GM18502 (cell line): Measurements from ENCODE around the gene HM13.
"Not testable (repeated sequence)": the region's sequence is repeated elsewhere in the genome, so short reads cannot be mapped to it uniquely, and the experiment has no call there.

Source experiments
- ATAC-seq: cut with Tn5 transposase; IDR thresholded peaks from one replicate; pipeline ENCODE4 v1.9.1; 2021; ENCODE audit warnings: mild to moderate bottlenecking; ENCODE audit not compliant: unreplicated experiment, poor library complexity

Gene HM13

GRCh38 chr20:31579245-31579644, 65.0 kb downstream of the HM13 start:
- no peak for ATAC-seq

- ATAC-seq: not testable (repeated sequence)
These were observed 65.9 kb downstream of the HM13 start for GRCh38 chr20:31579941-31580651.

GRCh38 chr20:31580706-31581105, 66.5 kb downstream of the HM13 start:
- no peak for ATAC-seq

GRCh38 chr20:31581391-31581790, 67.1 kb downstream of the HM13 start:
- no peak for ATAC-seq

- ATAC-seq: no peak
These were observed 73.5 kb downstream of the HM13 start for GRCh38 chr20:31587545-31588389.

GRCh38 chr20:31590717-31591225, 76.5 kb downstream of the HM13 start:
- ATAC-seq: no peak

GRCh38 chr20:31593221-31594001, 79.2 kb downstream of the HM13 start:
- ATAC-seq: no peak

- ATAC-seq: no peak
These were observed 79.8 kb downstream of the HM13 start for GRCh38 chr20:31594002-31594557.

- no peak for ATAC-seq
These were observed 80.5 kb downstream of the HM13 start for GRCh38 chr20:31594558-31595379.

GRCh38 chr20:31595380-31595653, 81.1 kb downstream of the HM13 start:
- ATAC-seq: no peak

GRCh38 chr20:31595654-31596411, 81.6 kb downstream of the HM13 start:
- no peak for ATAC-seq

- not testable (repeated sequence) for ATAC-seq
These were observed 82.1 kb downstream of the HM13 start for GRCh38 chr20:31596412-31596715.

GRCh38 chr20:31596831-31597480, 82.7 kb downstream of the HM13 start:
- ATAC-seq: no peak

GRCh38 chr20:31597481-31597855, 83.2 kb downstream of the HM13 start:
- ATAC-seq: no peak

GRCh38 chr20:31602431-31602778, 88.2 kb downstream of the HM13 start:
- ATAC-seq: no peak

- peak; percentile 80 for ATAC-seq
These were observed 88.7 kb downstream of the HM13 start for GRCh38 chr20:31602779-31603441.

GRCh38 chr20:31603822-31604566, 89.8 kb downstream of the HM13 start:
- ATAC-seq: peak; percentile 56

GRCh38 chr20:31604567-31605030, 90.4 kb downstream of the HM13 start:
- ATAC-seq: no peak
